GM12875 (cell line): Measurements from ENCODE around the gene HERC2.
A peak's percentile ranks its signal among the peaks of the same experiment; 100 is the strongest.
"Not testable (repeated sequence)": the region's sequence is repeated elsewhere in the genome, so short reads cannot be mapped to it uniquely, and the experiment has no call there.

Experiments
- H3K4me3 ChIP-seq: one replicate; pipeline ENCODE4 v1.5.1; 2011; ENCODE audit warnings: low read depth, low read length, control low read depth
- CTCF ChIP-seq: IDR thresholded peaks from 2 replicates; pipeline ENCODE4 v1.5.1; 2011; ENCODE audit warnings: low read depth, mild to moderate bottlenecking, control low read depth, inconsistent platforms, low read length, moderate library complexity, borderline replicate concordance; ENCODE audit not compliant: insufficient read depth

HERC2 gene

GRCh38 chr15:28125673-28126651 lies 196.0 kb downstream of the HERC2 start:
- no peak overlapping the region for H3K4me3 ChIP-seq
- peak; percentile 52; the same call in 1 of the 2 replicates for TF ChIP-seq CTCF

DNA sequence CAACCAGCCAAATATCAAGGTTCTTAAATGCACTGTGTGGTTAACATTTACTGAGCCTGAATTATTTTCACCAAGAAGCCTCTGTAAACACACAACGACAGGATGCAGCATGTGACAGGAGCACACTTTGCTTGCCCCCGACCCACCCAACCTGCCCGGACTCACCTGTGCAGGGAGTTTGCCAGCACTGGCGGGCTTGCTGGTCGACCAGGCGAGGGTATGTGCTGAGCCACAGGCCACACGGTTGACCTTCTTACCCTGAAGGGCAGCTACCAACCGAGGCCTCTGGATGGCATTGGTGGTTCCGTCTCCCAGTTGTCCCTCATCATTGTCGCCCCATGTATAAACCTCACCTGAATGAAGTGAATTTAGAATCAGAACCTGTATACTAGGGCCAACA lies 197.1 kb downstream of the HERC2 start:
- no peak for TF ChIP-seq CTCF
- no peak overlapping the region for H3K4me3 ChIP-seq

- no peak overlapping the region for H3K4me3 ChIP-seq
- TF ChIP-seq CTCF = peak; percentile 55; the same call in 1 of the 2 replicates
Observed at GRCh38 chr15:28123408-28124023, 198.5 kb downstream of the HERC2 start.

GRCh38 chr15:28122038-28122949 lies 199.7 kb downstream of the HERC2 start:
- TF ChIP-seq CTCF = no peak
- no peak overlapping the region for H3K4me3 ChIP-seq

DNA sequence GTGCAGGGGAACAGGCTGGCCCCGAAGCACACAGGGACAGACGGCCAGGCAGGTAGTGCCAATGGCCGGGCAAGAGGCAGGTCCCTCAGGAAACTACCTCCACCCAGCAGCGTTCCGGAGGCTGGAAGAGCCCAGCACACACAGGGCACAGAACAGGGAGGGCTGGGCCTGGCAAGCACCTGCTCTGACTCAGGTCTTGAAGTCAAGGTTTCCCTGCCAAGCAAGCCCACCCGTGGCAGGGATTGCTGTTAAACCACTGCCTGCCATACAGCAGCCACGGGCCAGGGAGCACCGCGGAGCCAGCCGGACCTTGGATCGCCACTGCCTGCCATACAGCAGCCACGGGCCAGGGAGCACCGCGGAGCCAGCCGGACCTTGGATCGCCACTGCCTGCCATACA lies 200.4 kb downstream of the HERC2 start:
- not testable (repeated sequence) for H3K4me3 ChIP-seq

GRCh38 chr15:28120359-28120640 lies 201.7 kb downstream of the HERC2 start:
- no peak for TF ChIP-seq CTCF
- no peak overlapping the region for H3K4me3 ChIP-seq

- no peak overlapping the region for H3K4me3 ChIP-seq
- TF ChIP-seq CTCF = no peak
Observed at GRCh38 chr15:28118531-28118930, 203.4 kb downstream of the HERC2 start.
